Calu3 (cell line): ENCODE results near the gene NLRP13. TPM values are rescaled to one million over a fixed set of nuclear protein-coding genes. Genes with fewer than 3 reads are reported as not detected.

Experiments
- BruUV-seq: library from RNA; stranded (reverse); fragments of 400-500 nt; replicated peaks from 2 replicates; lab custom pipeline; 2021; lab: Mats Ljungman, UMichigan
- CTCF ChIA-PET: fragments of 300-600 bp; sonication (Branson Sonifier 250); formaldehyde crosslinking; loops from one replicate; lab custom pipeline; 2022; ENCODE audit warnings: antibody characterized with exemption; lab: Charles Lee
- DNase-seq: peaks from one replicate; pipeline ENCODE4 v3.0.0; 2022
- H3K27ac Mint-ChIP-seq: one replicate; pipeline ENCODE4 v1.8.0; 2022; ENCODE audit warnings: mixed read lengths; ENCODE audit not compliant: unreplicated experiment
- H3K27me3 Mint-ChIP-seq: one replicate; pipeline ENCODE4 v1.8.0; 2022; ENCODE audit warnings: mixed read lengths; ENCODE audit not compliant: unreplicated experiment
- H3K36me3 Mint-ChIP-seq: one replicate; pipeline ENCODE4 v1.8.0; 2022; ENCODE audit warnings: mild to moderate bottlenecking, moderate library complexity, mixed read lengths; ENCODE audit not compliant: insufficient read depth, unreplicated experiment
- H3K4me1 Mint-ChIP-seq: one replicate; pipeline ENCODE4 v1.8.0; 2022; ENCODE audit warnings: mild to moderate bottlenecking, low read depth, mixed read lengths; ENCODE audit not compliant: unreplicated experiment
- H3K4me3 Mint-ChIP-seq: one replicate; pipeline ENCODE4 v1.8.0; 2022; ENCODE audit warnings: mild to moderate bottlenecking, low read depth, moderate library complexity, mixed read lengths; ENCODE audit not compliant: unreplicated experiment
- H3K9me3 Mint-ChIP-seq: one replicate; pipeline ENCODE4 v1.8.0; 2022; ENCODE audit warnings: low read depth, mixed read lengths; ENCODE audit not compliant: unreplicated experiment
- intact Hi-C: fragments of 100-400 bp; cut with micrococcal nuclease; formaldehyde crosslinking; loops from one replicate; pipeline ENCODE4 v1.10.0; 2022; ENCODE audit not compliant: unreplicated experiment
- total RNA-seq: library from RNA; stranded (reverse); gene quantifications from 2 replicates; pipeline ENCODE4 v1.2.3, GENCODE V29; 2022
- TF ChIP-seq, protein P1 (sequence below): fragments of 200-600 bp; IDR thresholded peaks from one replicate; pipeline ENCODE4 v1.8.0; 2022; ENCODE audit warnings: antibody characterized with exemption; ENCODE audit not compliant: unreplicated experiment

The NLRP13 gene
- total RNA-seq, 1 experiment from 2014 or later = not detected

DNA sequence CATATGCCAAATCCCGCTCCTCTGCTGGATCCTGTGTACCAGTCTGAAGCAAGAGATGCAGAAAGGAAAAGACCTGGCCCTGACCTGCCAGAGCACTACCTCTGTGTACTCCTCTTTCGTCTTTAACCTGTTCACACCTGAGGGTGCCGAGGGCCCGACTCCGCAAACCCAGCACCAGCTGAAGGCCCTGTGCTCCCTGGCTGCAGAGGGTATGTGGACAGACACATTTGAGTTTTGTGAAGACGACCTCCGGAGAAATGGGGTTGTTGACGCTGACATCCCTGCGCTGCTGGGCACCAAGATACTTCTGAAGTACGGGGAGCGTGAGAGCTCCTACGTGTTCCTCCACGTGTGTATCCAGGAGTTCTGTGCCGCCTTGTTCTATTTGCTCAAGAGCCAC lies 73.7 kb downstream of the NLRP13 start:
- Mint-ChIP-seq H3K4me1 (no peaks in the 10 kb centered on the region), H3K4me3 (no peak overlapping the region), H3K9me3 (peaks cover 10% of the 10 kb centered on the region), H3K27ac (no peak overlapping the region), H3K36me3 (no peaks in the 10 kb centered on the region), H3K27me3 (no peaks in the 10 kb centered on the region)
- CTCF ChIA-PET = no interaction called here
- DNase-seq = no peak
- no TSS peak for BruUV-seq
- intact Hi-C loops = no loop called here
- TF ChIP-seq, protein P1, sequence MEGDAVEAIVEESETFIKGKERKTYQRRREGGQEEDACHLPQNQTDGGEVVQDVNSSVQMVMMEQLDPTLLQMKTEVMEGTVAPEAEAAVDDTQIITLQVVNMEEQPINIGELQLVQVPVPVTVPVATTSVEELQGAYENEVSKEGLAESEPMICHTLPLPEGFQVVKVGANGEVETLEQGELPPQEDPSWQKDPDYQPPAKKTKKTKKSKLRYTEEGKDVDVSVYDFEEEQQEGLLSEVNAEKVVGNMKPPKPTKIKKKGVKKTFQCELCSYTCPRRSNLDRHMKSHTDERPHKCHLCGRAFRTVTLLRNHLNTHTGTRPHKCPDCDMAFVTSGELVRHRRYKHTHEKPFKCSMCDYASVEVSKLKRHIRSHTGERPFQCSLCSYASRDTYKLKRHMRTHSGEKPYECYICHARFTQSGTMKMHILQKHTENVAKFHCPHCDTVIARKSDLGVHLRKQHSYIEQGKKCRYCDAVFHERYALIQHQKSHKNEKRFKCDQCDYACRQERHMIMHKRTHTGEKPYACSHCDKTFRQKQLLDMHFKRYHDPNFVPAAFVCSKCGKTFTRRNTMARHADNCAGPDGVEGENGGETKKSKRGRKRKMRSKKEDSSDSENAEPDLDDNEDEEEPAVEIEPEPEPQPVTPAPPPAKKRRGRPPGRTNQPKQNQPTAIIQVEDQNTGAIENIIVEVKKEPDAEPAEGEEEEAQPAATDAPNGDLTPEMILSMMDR = no peak

DNA sequence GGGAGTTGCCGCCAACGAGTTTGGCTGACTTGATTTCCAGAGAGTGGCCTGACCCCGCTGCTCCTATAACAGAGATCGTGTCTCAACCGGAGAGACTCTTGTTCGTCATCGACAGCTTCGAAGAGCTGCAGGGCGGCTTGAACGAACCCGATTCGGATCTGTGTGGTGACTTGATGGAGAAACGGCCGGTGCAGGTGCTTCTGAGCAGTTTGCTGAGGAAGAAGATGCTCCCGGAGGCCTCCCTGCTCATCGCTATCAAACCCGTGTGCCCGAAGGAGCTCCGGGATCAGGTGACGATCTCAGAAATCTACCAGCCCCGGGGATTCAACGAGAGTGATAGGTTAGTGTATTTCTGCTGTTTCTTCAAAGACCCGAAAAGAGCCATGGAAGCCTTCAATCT lies 74.2 kb downstream of the NLRP13 start:
- TF ChIP-seq, protein P1 = no peak
- intact Hi-C loops = no loop called here
- Mint-ChIP-seq H3K27ac (no peak overlapping the region), H3K4me1 (no peaks in the 10 kb centered on the region), H3K4me3 (no peak overlapping the region), H3K36me3 (no peaks in the 10 kb centered on the region), H3K27me3 (no peaks in the 10 kb centered on the region), H3K9me3 (peaks cover 8% of the 10 kb centered on the region)
- BruUV-seq = no TSS peak
- no peak for DNase-seq
- CTCF ChIA-PET = no interaction called here

DNA sequence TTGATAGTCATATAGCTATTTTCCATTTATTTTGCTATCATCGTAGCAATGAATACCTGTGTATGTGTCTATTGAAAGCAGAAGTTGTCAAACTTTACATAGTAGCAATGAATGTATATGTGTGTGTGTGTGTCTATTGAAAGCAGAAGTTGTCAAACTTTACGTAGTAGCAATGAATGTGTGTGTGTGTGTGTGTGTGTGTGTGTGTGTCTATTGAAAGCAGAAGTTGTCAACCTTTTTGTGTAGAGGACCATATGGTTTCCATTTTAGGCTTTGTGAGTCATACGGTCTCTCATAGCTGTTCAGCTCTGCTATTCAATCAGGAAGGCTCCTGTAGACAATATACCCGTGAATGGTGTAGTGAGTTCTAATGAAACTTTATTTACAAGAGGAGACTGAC lies 75.0 kb downstream of the NLRP13 start:
- no peaks in the 10 kb centered on the region for H3K36me3 Mint-ChIP-seq
- no TSS peak for BruUV-seq
- peaks cover 8% of the 10 kb centered on the region for H3K9me3 Mint-ChIP-seq
- CTCF ChIA-PET = no interaction called here
- H3K4me3 Mint-ChIP-seq = no peak overlapping the region
- intact Hi-C loops = no loop called here
- H3K27ac Mint-ChIP-seq = no peak overlapping the region
- H3K27me3 Mint-ChIP-seq = no peaks in the 10 kb centered on the region
- no peak for DNase-seq
- H3K4me1 Mint-ChIP-seq = no peaks in the 10 kb centered on the region
- TF ChIP-seq, protein P1 = no peak

DNA sequence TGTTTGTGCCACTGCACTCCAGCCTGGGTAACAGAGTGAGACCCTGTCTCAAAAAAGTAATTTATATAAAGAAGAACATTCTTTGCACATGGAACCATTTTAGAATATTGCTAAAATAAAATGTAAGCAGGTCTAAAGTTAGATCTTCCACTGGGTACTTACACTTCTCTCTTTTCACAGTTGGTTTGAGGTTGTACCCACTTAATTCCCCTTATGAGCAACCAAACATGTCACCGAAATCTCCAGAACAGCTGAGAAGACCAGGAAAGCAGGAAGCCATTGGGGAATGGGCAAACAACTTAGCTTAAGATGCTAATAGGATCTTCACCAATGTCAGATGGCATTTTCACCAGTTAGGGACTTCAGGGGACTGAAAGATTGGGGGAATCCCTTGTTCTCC lies 77.0 kb downstream of the NLRP13 start:
- intact Hi-C loops = no loop called here
- CTCF ChIA-PET = no interaction called here
- TF ChIP-seq, protein P1 = no peak
- Mint-ChIP-seq H3K9me3 (peaks cover 5% of the 10 kb centered on the region), H3K27ac (no peak overlapping the region), H3K27me3 (no peaks in the 10 kb centered on the region), H3K4me1 (no peaks in the 10 kb centered on the region), H3K36me3 (no peaks in the 10 kb centered on the region), H3K4me3 (no peak overlapping the region)
- no peak for DNase-seq
- BruUV-seq = no TSS peak

Other genes starting within 250 kb of the NLRP13 start
- not detected in 2 replicates for gene NLRP9, start 193.9 kb downstream of the NLRP13 start, total RNA-seq
- not detected in 2 replicates for gene RFPL4A, start 173.2 kb downstream of the NLRP13 start, total RNA-seq
- gene RFPL4AL1, start 163.2 kb downstream of the NLRP13 start, total RNA-seq = not detected in 2 replicates
- 0.22 TPM in 1 of 2 replicates, not detected in the other for gene NLRP11, start 100.3 kb downstream of the NLRP13 start, total RNA-seq
- not detected in 2 replicates for gene NLRP4, start 95.8 kb downstream of the NLRP13 start, total RNA-seq
- gene NLRP8, start 15.5 kb upstream of the NLRP13 start, total RNA-seq = not detected in 2 replicates
- not detected in 2 replicates for gene NLRP5, start 54.4 kb upstream of the NLRP13 start, total RNA-seq
- 68.5 and 77.3 TPM in 2 replicates for gene ZNF787, start 189.0 kb upstream of the NLRP13 start, total RNA-seq
- gene ZNF444, start 209.0 kb upstream of the NLRP13 start, total RNA-seq = 78.6 and 79.1 TPM in 2 replicates
- not detected in 2 replicates for gene GALP, start 243.7 kb upstream of the NLRP13 start, total RNA-seq